ENCODE measurements around the gene DYNC2I2.

GRCh38 chr9:128689820-128690683 lies 33.4 kb upstream of the DYNC2I2 start:
- TF ChIP-seq CTCF (IDR thresholded peaks at IDR 0.05) (no peak), POLR2A (IDR thresholded peaks at IDR 0.05) (no peak)
